Stimulated activated naive CD8-positive, alpha-beta T cell treated with anti-CD3 and anti-CD28 coated beads, Interleukin-15, amount 100 ng/mL, for 72 hours (primary cell): Measurements from ENCODE around the gene AVL9.

Experiments
- ATAC-seq: fragments of 150-1000 bp; cut with Tn5 transposase; 2 replicates; pipeline ENCODE4 v1.10.0; 2021; ENCODE audit warnings: mild to moderate bottlenecking, moderate library complexity
- DNase-seq, 2 donors: peaks; one replicate each; pipeline ENCODE4 v3.0.0; 2021 to 2022
- H3K27ac Mint-ChIP-seq, 2 donors: one replicate each; pipeline ENCODE4 v1.8.0; 2022; ENCODE audit warnings: mild to moderate bottlenecking in 2 of 2, mixed read lengths in 2 of 2, moderate library complexity in 2 of 2
- H3K27me3 Mint-ChIP-seq: one replicate; pipeline ENCODE4 v1.8.0; 2022; ENCODE audit warnings: mixed read lengths
- H3K4me1 Mint-ChIP-seq: one replicate; pipeline ENCODE4 v1.8.0; 2022; ENCODE audit warnings: mild to moderate bottlenecking, mixed read lengths
- H3K4me3 Mint-ChIP-seq, 2 donors: one replicate each; pipeline ENCODE4 v1.8.0; 2022; ENCODE audit warnings: mild to moderate bottlenecking in 2 of 2, mixed read lengths in 2 of 2, moderate library complexity in 1 of 2
- H3K9me3 Mint-ChIP-seq, 2 donors: one replicate each; pipeline ENCODE4 v1.8.0; 2022; ENCODE audit warnings: mixed read lengths in 2 of 2

The AVL9 gene

GRCh38 chr7:32513210-32513609, 17.9 kb downstream of the AVL9 start:
- peak overlapping the region in 1 of 2 donors; percentile 8 for H3K27ac Mint-ChIP-seq
- H3K4me1 Mint-ChIP-seq, result peaks cover 89% of the 10 kb centered on the region

GRCh38 chr7:32515890-32516550, 20.7 kb downstream of the AVL9 start:
- Mint-ChIP-seq H3K27ac (peak overlapping the region; percentile 31 to 93), H3K9me3 (peaks cover 15 to 20% of the 10 kb centered on the region in 2 donors), H3K27me3 (no peaks in the 10 kb centered on the region), H3K4me1 (peaks cover 66% of the 10 kb centered on the region), H3K4me3 (peak overlapping the region; percentile 58 to 68)
- peak; percentile 93 for ATAC-seq
- peak; percentile 19 to 45 for DNase-seq

More at GRCh38 chr7:32513210-32513609, 17.9 kb downstream of the AVL9 start:
- Mint-ChIP-seq H3K4me3 (no peak overlapping the region), H3K27me3 (no peaks in the 10 kb centered on the region), H3K9me3 (peaks cover 5 to 6% of the 10 kb centered on the region in 2 donors)
- ATAC-seq, result no peak
- no peak for DNase-seq

GRCh38 chr7:32516551-32517100, 21.3 kb downstream of the AVL9 start:
- Mint-ChIP-seq H3K27ac (no peak overlapping the region), H3K27me3 (no peaks in the 10 kb centered on the region), H3K4me3 (no peak overlapping the region), H3K4me1 (peaks cover 65% of the 10 kb centered on the region), H3K9me3 (peaks cover 19 to 25% of the 10 kb centered on the region in 2 donors)
- ATAC-seq (no peak), DNase-seq (no peak)

DNA sequence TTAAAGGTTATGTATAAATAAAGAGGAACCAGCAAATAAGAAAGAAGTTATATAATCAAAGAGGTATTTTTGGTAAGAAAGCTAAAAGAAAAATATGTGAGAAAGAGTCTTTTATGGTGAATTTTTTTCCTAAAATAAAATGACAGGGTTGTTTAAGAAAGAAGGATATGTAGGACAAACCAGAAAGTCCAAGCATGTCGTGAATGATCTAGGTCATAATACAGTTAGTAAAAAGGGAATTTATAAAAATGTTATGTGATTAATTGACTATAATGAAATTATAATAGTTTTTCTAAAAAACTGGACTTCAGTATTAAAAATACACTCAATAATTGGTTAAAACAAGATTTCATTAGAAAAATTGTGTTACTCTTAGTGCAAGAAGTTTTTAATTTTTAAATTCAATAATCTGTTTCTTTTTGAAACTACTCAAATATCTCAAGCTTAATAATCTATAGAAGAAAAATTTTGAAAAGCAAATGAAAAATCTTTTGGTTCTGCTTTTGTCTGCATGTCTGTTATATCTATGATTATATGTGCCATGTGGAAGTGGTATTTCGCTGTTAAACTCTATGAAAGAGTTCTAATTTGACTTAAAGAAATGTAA, 23.3 kb downstream of the AVL9 start:
- no peak overlapping the region for H3K27ac Mint-ChIP-seq
- no peak for DNase-seq
- H3K27me3 Mint-ChIP-seq, result no peaks in the 10 kb centered on the region
- H3K4me3 Mint-ChIP-seq, result no peak overlapping the region
- peaks cover 45% of the 10 kb centered on the region for H3K4me1 Mint-ChIP-seq
- ATAC-seq, result no peak
- peaks cover 19 to 33% of the 10 kb centered on the region in 2 donors for H3K9me3 Mint-ChIP-seq

DNA sequence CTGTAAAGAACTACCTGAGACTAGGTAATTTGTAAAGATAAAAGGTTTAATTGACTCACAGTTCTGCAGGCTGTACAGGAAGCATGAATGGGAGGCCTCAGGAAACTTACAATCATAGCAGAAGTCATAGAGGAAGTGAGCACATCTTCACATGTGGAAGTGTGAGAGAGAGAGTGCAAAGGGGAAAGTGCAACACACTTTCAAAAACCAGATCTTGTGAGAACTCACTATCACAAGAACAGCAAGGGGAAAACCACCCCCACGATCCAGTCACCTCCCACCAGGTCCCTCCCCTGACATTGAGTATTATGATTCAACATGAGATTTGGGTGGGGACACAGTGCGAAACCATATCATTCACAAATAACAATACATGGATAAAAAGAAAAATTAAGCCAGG, 24.5 kb downstream of the AVL9 start:
- DNase-seq, result no peak
- Mint-ChIP-seq H3K4me3 (no peak overlapping the region), H3K4me1 (peaks cover 34% of the 10 kb centered on the region), H3K27ac (no peak overlapping the region), H3K9me3 (peaks cover 19 to 33% of the 10 kb centered on the region in 2 donors), H3K27me3 (no peaks in the 10 kb centered on the region)
- ATAC-seq, result peak; percentile 19

- Mint-ChIP-seq H3K27me3 (no peaks in the 10 kb centered on the region), H3K4me3 (no peak overlapping the region), H3K27ac (peak overlapping the region in 1 of 2 donors; percentile 42), H3K9me3 (peaks cover 14 to 28% of the 10 kb centered on the region in 2 donors), H3K4me1 (peaks cover 21% of the 10 kb centered on the region)
- no peak for DNase-seq
- ATAC-seq, result no peak
Observed at GRCh38 chr7:32522746-32523530, 27.6 kb downstream of the AVL9 start.

GRCh38 chr7:32524631-32525030, 29.3 kb downstream of the AVL9 start:
- Mint-ChIP-seq H3K27me3 (no peaks in the 10 kb centered on the region), H3K9me3 (peaks cover 12 to 24% of the 10 kb centered on the region in 2 donors), H3K4me1 (peaks cover 33% of the 10 kb centered on the region), H3K27ac (no peak overlapping the region), H3K4me3 (no peak overlapping the region)
- ATAC-seq (no peak), DNase-seq (no peak)

DNA sequence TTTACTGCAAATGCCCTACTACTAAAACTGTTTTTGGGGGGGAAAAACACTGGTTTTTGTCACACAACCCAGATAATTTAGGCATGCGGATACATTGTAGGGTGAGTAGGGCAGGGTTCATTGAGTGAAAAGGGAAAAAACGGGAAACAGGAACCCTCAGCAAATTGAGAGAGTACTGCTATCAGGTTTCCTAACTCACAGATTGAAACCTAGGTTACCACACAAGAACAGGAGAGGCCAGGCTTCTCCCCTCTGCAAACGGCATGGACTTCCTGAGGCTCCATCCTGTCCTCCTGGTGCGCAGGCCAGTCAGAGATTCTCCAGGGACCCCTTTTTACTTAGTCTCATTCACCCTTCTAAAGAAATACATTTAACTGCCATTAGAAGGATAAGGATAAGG, 30.6 kb downstream of the AVL9 start:
- ATAC-seq (no peak), DNase-seq (no peak)
- Mint-ChIP-seq H3K9me3 (peaks cover 6 to 15% of the 10 kb centered on the region in 2 donors), H3K4me1 (peaks cover 33% of the 10 kb centered on the region), H3K27me3 (no peaks in the 10 kb centered on the region), H3K27ac (no peak overlapping the region), H3K4me3 (no peak overlapping the region)

DNA sequence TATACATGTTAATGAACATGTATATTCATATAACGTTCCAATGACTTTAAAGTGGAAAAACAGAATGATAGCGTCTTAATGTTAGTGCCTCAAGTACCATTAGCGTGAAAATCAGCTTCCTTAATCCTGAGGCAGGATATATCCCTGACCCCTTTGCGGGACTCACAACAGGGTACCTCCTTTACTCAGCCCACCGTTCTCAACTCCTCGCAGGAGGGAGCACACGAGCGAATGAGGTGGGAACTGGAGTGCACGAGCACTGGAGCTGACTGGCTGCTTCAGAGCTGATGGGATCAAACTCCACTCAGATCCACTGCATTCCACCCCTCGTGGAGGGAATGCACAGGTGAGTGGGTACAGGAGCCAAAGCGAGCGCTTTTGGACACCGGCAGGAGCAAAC, 36.1 kb downstream of the AVL9 start:
- Mint-ChIP-seq H3K9me3 (no peaks in the 10 kb centered on the region), H3K4me3 (no peak overlapping the region), H3K27me3 (no peaks in the 10 kb centered on the region), H3K27ac (no peak overlapping the region), H3K4me1 (peaks cover 60% of the 10 kb centered on the region)
- DNase-seq (no peak), ATAC-seq (no peak)

DNA sequence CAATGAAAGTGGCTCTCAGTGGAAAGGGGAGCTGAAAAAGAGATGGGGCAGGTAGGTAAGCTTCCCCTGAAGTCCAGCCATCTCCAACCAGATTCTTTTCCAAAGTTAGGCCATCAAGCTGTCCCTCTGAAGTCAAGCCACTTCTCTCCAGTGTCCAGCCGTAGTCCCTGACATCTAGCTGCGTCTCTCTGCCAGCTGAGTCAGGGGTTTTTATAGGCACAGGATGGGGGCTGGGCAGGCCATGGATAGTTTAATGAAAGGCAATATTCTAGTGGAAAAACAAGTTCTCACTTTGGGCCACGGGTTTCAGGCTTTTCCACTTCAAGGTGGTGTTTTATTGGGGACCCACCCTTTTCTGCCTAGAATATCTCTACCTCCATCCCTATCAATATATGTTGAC, 36.8 kb downstream of the AVL9 start:
- DNase-seq (no peak), ATAC-seq (no peak)
- Mint-ChIP-seq H3K27ac (no peak overlapping the region), H3K27me3 (no peaks in the 10 kb centered on the region), H3K9me3 (no peaks in the 10 kb centered on the region), H3K4me3 (no peak overlapping the region), H3K4me1 (peaks cover 57% of the 10 kb centered on the region)

GRCh38 chr7:32532716-32533115, 37.4 kb downstream of the AVL9 start:
- H3K4me1 Mint-ChIP-seq, result peaks cover 52% of the 10 kb centered on the region
- no peaks in the 10 kb centered on the region for H3K9me3 Mint-ChIP-seq
- ATAC-seq (no peak), DNase-seq (no peak)
- H3K27me3 Mint-ChIP-seq, result no peaks in the 10 kb centered on the region
- H3K27ac Mint-ChIP-seq, result no peak overlapping the region
- H3K4me3 Mint-ChIP-seq, result no peak overlapping the region

- peaks cover 46% of the 10 kb centered on the region for H3K4me1 Mint-ChIP-seq
- DNase-seq, result no peak
- H3K9me3 Mint-ChIP-seq, result no peaks in the 10 kb centered on the region
- peak overlapping the region in 1 of 2 donors; percentile 37 for H3K27ac Mint-ChIP-seq
- peak; percentile 45 for ATAC-seq
- H3K4me3 Mint-ChIP-seq, result no peak overlapping the region
- H3K27me3 Mint-ChIP-seq, result no peaks in the 10 kb centered on the region
Observed at GRCh38 chr7:32533276-32534029, 38.2 kb downstream of the AVL9 start.

- no peaks in the 10 kb centered on the region for H3K27me3 Mint-ChIP-seq
- H3K27ac Mint-ChIP-seq, result peak overlapping the region in 1 of 2 donors; percentile 42
- ATAC-seq (no peak), DNase-seq (no peak)
- H3K9me3 Mint-ChIP-seq, result no peaks in the 10 kb centered on the region
- H3K4me1 Mint-ChIP-seq, result peaks cover 52% of the 10 kb centered on the region
- no peak overlapping the region for H3K4me3 Mint-ChIP-seq
Observed at GRCh38 chr7:32535162-32535702, 39.9 kb downstream of the AVL9 start.

GRCh38 chr7:32536016-32536415, 40.7 kb downstream of the AVL9 start:
- no peaks in the 10 kb centered on the region for H3K27me3 Mint-ChIP-seq
- no peak overlapping the region for H3K4me3 Mint-ChIP-seq
- ATAC-seq (no peak), DNase-seq (no peak)
- H3K9me3 Mint-ChIP-seq, result no peaks in the 10 kb centered on the region
- H3K27ac Mint-ChIP-seq, result no peak overlapping the region
- H3K4me1 Mint-ChIP-seq, result peaks cover 54% of the 10 kb centered on the region

DNA sequence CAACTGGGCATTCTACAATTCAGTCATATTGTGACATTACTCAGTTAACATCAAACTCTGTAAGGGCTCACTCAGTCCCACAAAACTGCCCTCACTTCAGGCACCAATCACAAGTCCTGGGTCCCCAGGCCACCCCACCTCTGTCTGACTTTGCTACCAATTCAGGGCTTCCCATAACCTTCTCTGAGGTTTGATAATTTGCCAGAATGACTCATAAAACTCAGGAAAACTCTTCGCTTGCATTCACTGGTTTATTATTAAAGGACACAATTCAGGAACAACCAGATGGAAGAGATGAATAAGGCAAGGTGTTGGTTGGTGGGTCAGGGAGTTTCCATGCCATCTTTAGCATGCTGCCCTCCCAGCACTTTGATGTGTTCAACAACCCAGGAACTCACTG, 41.3 kb downstream of the AVL9 start:
- Mint-ChIP-seq H3K9me3 (no peaks in the 10 kb centered on the region), H3K27ac (no peak overlapping the region), H3K4me3 (no peak overlapping the region), H3K27me3 (no peaks in the 10 kb centered on the region), H3K4me1 (peaks cover 50% of the 10 kb centered on the region)
- ATAC-seq (no peak), DNase-seq (no peak)
